Brain (organoid and tissue), 1 donor: ENCODE data around the gene SLC5A3. TPM values are rescaled to one million over a fixed set of nuclear protein-coding genes. Genes with fewer than 3 reads are reported as not detected.

ENCODE experiments used
- polyA plus RNA-seq: library from polyadenylated mRNA; stranded (reverse); fragments of 350-450 nt; fragmentation: Illumina TruSeq; extraction: RNeasy Lipid Tissue Mini Kit (QIAGEN cat#74804); gene quantifications from one replicate; pipeline ENCODE4 v1.2.3, GENCODE V29; 2015; ENCODE audit warnings: low read depth, low replicate concordance; ENCODE audit not compliant: insufficient read depth

The SLC5A3 gene
- polyA plus RNA-seq, 1 donor from 2014 or later: 1.7 TPM

Other genes starting within 250 kb of the SLC5A3 start
- 340 TPM for gene ATP5PO, start 157.8 kb upstream of the SLC5A3 start, polyA plus RNA-seq
- gene MRPS6, start within 50 bp of the SLC5A3 start, polyA plus RNA-seq: 87.7 TPM